Neural cell (in vitro differentiated cells): ENCODE measurements around the gene CHD1. TPM values are rescaled to one million over a fixed set of nuclear protein-coding genes. Genes with fewer than 3 reads are reported as not detected.

ENCODE experiments used
- H2AFZ ChIP-seq: fragments of 200-600, 300-800 bp; sonication (generic), shearing (Covaris generic); 2 replicates; pipeline ENCODE4 v1.6.0; 2014; ENCODE audit warnings: low read depth, mild to moderate bottlenecking, antibody characterized with exemption, low read length, moderate library complexity
- H3F3A ChIP-seq: fragments of 200-600 bp; shearing (Covaris generic); 2 replicates; pipeline ENCODE4 v1.6.1; 2016; ENCODE audit warnings: mild to moderate bottlenecking, moderate library complexity, mixed read lengths, antibody characterized with exemption, low read length; ENCODE audit not compliant: insufficient read depth, poor library complexity, severe bottlenecking
- H3K27ac ChIP-seq: fragments of 200-600, 300-800 bp; sonication (generic), shearing (Covaris generic); 2 replicates; pipeline ENCODE4 v1.5.1; 2014; ENCODE audit warnings: mild to moderate bottlenecking, low read length, moderate library complexity
- H3K27me3 ChIP-seq: fragments of 300-800, 200-600 bp; sonication (generic), shearing (Covaris generic); 2 replicates; pipeline ENCODE4 v1.6.0; 2014; ENCODE audit warnings: mild to moderate bottlenecking, low read depth, low read length, moderate library complexity; ENCODE audit not compliant: insufficient read depth
- H3K36me3 ChIP-seq: fragments of 300-800, 200-600 bp; sonication (generic), shearing (Covaris generic); 2 replicates; pipeline ENCODE4 v1.5.1; 2014; ENCODE audit warnings: mild to moderate bottlenecking, antibody characterized with exemption, low read length, moderate library complexity; ENCODE audit not compliant: insufficient read depth
- H3K4me2 ChIP-seq: fragments of 300-800, 200-600 bp; sonication (generic), shearing (Covaris generic); 2 replicates; pipeline ENCODE4 v1.6.0; 2014; ENCODE audit warnings: mild to moderate bottlenecking, low read length
- H3K4me3 ChIP-seq: fragments of 300-800, 200-600 bp; sonication (generic), shearing (Covaris generic); 2 replicates; pipeline ENCODE4 v1.5.1; 2014; ENCODE audit warnings: mild to moderate bottlenecking, low read length, moderate library complexity
- H3K79me2 ChIP-seq: fragments of 200-600 bp; shearing (Covaris generic); replicated peaks from 2 replicates; pipeline ENCODE4 v1.6.0; 2014; ENCODE audit warnings: mild to moderate bottlenecking, low read length, moderate library complexity; ENCODE audit not compliant: insufficient read depth
- H3K9ac ChIP-seq: fragments of 300-800, 200-600 bp; sonication (generic), shearing (Covaris generic); 2 replicates; pipeline ENCODE4 v1.6.1; 2016; ENCODE audit warnings: mild to moderate bottlenecking, low read length, mixed read lengths
- H3K9me2 ChIP-seq: fragments of 200-600 bp; shearing (Covaris generic); 2 replicates; pipeline ENCODE4 v1.6.1; 2016; ENCODE audit warnings: mild to moderate bottlenecking, low read length, mixed read lengths; ENCODE audit not compliant: insufficient read depth
- H3K9me3 ChIP-seq: fragments of 200-600, 300-800 bp; sonication (generic), shearing (Covaris generic); 2 replicates; pipeline ENCODE4 v1.6.1; 2016; ENCODE audit warnings: mild to moderate bottlenecking, mixed run types, low read length, moderate library complexity, mixed read lengths
- H4K20me1 ChIP-seq: fragments of 200-600 bp; shearing (Covaris generic); 2 replicates; pipeline ENCODE4 v1.6.1; 2016; ENCODE audit warnings: mild to moderate bottlenecking, mixed run types; ENCODE audit not compliant: insufficient read depth
- EP300 ChIP-seq: fragments of 450-650 bp; conservative IDR thresholded peaks from 2 replicates; pipeline ENCODE4 v1.6.1; 2014; ENCODE audit warnings: antibody characterized with exemption, mild to moderate bottlenecking, moderate library complexity; ENCODE audit not compliant: poor library complexity, severe bottlenecking
- EZH2 ChIP-seq: fragments of 200-600, 300-800 bp; shearing (Covaris generic), sonication (generic); IDR thresholded peaks from 2 replicates; pipeline ENCODE4 v1.6.1; 2014; ENCODE audit warnings: antibody characterized with exemption, low read length, borderline replicate concordance, mild to moderate bottlenecking; ENCODE audit not compliant: insufficient read depth, poor library complexity, severe bottlenecking
- MXI1 ChIP-seq: fragments of 450-650 bp; conservative IDR thresholded peaks from 2 replicates; pipeline ENCODE4 v1.6.1; 2014; ENCODE audit warnings: antibody characterized with exemption, mild to moderate bottlenecking; ENCODE audit not compliant: poor library complexity, severe bottlenecking
- POLR2AphosphoS5 ChIP-seq: IDR thresholded peaks from 2 replicates; pipeline ENCODE4 v1.6.1; 2012
- REST ChIP-seq: IDR thresholded peaks from 2 replicates; pipeline ENCODE4 v1.6.1; 2012; ENCODE audit warnings: borderline replicate concordance
- SMC3 ChIP-seq: fragments of 450-650 bp; conservative IDR thresholded peaks from 2 replicates; pipeline ENCODE4 v1.6.1; 2014; ENCODE audit warnings: antibody characterized with exemption, mild to moderate bottlenecking, moderate library complexity; ENCODE audit not compliant: poor library complexity
- TAF1 ChIP-seq: IDR thresholded peaks from 2 replicates; pipeline ENCODE4 v1.6.1; 2012; ENCODE audit warnings: low read depth
- polyA plus RNA-seq: library from polyadenylated mRNA; depleted of rRNA; stranded (reverse); fragments of >200 nt; gene quantifications from 2 replicates; pipeline ENCODE4 v1.2.3, GENCODE V29; 2014
- TF ChIP-seq, protein P1 (sequence below): fragments of 450-650 bp; IDR thresholded peaks from 2 replicates; pipeline ENCODE4 v1.5.1; 2014; ENCODE audit warnings: antibody characterized with exemption, mild to moderate bottlenecking, moderate library complexity; ENCODE audit not compliant: poor library complexity, severe bottlenecking

The CHD1 gene
- polyA plus RNA-seq, 1 donor from 2014 or later = 64.5 TPM

DNA sequence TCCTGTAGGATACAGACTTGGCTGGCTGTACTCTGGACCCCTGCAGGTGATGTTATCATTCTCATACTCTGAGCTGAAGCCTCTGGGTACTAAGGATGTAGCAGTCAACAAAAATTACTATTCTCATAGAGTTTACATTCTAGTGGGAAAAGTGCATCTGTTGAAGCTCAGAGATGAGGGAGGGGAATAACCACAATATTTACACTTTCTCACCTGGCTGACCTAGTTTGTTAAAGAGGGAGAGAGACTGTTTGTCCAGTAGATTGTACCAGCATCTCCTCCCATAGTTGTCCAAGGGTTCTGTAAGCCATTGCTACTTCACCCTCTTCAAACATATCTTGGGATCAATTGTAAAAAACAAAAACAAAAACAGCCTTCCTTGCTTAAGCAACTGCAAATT lies 33.8 kb upstream of the CHD1 start:
- H2AFZ ChIP-seq = no peak overlapping the region
- no peak overlapping the region for H3K27ac ChIP-seq
- H3K9ac ChIP-seq = no peak overlapping the region
- no peaks in the 10 kb centered on the region for H3K9me3 ChIP-seq
- H3K36me3 ChIP-seq = no peaks in the 10 kb centered on the region
- H3K4me3 ChIP-seq = no peak overlapping the region
- no peaks in the 10 kb centered on the region for H3F3A ChIP-seq
- TF ChIP-seq, protein P1, sequence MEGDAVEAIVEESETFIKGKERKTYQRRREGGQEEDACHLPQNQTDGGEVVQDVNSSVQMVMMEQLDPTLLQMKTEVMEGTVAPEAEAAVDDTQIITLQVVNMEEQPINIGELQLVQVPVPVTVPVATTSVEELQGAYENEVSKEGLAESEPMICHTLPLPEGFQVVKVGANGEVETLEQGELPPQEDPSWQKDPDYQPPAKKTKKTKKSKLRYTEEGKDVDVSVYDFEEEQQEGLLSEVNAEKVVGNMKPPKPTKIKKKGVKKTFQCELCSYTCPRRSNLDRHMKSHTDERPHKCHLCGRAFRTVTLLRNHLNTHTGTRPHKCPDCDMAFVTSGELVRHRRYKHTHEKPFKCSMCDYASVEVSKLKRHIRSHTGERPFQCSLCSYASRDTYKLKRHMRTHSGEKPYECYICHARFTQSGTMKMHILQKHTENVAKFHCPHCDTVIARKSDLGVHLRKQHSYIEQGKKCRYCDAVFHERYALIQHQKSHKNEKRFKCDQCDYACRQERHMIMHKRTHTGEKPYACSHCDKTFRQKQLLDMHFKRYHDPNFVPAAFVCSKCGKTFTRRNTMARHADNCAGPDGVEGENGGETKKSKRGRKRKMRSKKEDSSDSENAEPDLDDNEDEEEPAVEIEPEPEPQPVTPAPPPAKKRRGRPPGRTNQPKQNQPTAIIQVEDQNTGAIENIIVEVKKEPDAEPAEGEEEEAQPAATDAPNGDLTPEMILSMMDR = no peak
- TF ChIP-seq EZH2 = no peak
- no peaks in the 10 kb centered on the region for H3K79me2 ChIP-seq
- no peaks in the 10 kb centered on the region for H4K20me1 ChIP-seq
- no peaks in the 10 kb centered on the region for H3K27me3 ChIP-seq
- no peak overlapping the region for H3K4me2 ChIP-seq
- no peaks in the 10 kb centered on the region for H3K9me2 ChIP-seq

- TF ChIP-seq REST (no peak), SMC3 (no peak), MXI1 (no peak), POLR2AphosphoS5 (no peak), TAF1 (no peak), EP300 (no peak)
- TF ChIP-seq, protein P1 = no peak
- Histone ChIP-seq H3K9me3 (no peaks in the 10 kb centered on the region), H3F3A (no peaks in the 10 kb centered on the region), H4K20me1 (no peaks in the 10 kb centered on the region), H3K27me3 (no peaks in the 10 kb centered on the region), H3K9ac (no peak overlapping the region), H3K79me2 (no peaks in the 10 kb centered on the region), H3K27ac (no peak overlapping the region), H3K4me2 (no peak overlapping the region), H3K4me3 (no peak overlapping the region), H3K36me3 (no peaks in the 10 kb centered on the region), H2AFZ (no peak overlapping the region), H3K9me2 (no peaks in the 10 kb centered on the region)
Observed at GRCh38 chr5:98961665-98962344, 33.0 kb upstream of the CHD1 start.
